HL-60 (cell line): ENCODE data around the gene TMX2.

Experiments used
- POLR2AphosphoS5 ChIP-seq: IDR thresholded peaks from 2 replicates; pipeline ENCODE4 v1.6.1; 2012; ENCODE audit warnings: low read depth
- REST ChIP-seq: IDR thresholded peaks from 2 replicates; pipeline ENCODE4 v1.6.1; 2012; ENCODE audit warnings: low read depth; ENCODE audit not compliant: insufficient replicate concordance
- TF ChIP-seq, protein P1 (sequence below): IDR thresholded peaks from one replicate; pipeline ENCODE4 v1.5.1; 2011; ENCODE audit warnings: low read length, control low read depth, inconsistent platforms; ENCODE audit not compliant: insufficient read depth

GRCh38 chr11:57764972-57765371 is 52.6 kb downstream of the TMX2 start:
- TF ChIP-seq, protein P1, sequence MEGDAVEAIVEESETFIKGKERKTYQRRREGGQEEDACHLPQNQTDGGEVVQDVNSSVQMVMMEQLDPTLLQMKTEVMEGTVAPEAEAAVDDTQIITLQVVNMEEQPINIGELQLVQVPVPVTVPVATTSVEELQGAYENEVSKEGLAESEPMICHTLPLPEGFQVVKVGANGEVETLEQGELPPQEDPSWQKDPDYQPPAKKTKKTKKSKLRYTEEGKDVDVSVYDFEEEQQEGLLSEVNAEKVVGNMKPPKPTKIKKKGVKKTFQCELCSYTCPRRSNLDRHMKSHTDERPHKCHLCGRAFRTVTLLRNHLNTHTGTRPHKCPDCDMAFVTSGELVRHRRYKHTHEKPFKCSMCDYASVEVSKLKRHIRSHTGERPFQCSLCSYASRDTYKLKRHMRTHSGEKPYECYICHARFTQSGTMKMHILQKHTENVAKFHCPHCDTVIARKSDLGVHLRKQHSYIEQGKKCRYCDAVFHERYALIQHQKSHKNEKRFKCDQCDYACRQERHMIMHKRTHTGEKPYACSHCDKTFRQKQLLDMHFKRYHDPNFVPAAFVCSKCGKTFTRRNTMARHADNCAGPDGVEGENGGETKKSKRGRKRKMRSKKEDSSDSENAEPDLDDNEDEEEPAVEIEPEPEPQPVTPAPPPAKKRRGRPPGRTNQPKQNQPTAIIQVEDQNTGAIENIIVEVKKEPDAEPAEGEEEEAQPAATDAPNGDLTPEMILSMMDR: no peak
- TF ChIP-seq POLR2AphosphoS5: no peak
- TF ChIP-seq REST: no peak
